Measurements from ENCODE around the gene IFNAR1.

Gene IFNAR1

GRCh38 chr21:33386222-33386784 lies 61.5 kb downstream of the IFNAR1 start:
- no peak overlapping the region for H3K4me3 ChIP-seq
- TF ChIP-seq CTCF (IDR thresholded peaks at IDR 0.05) = no peak
- intact Hi-C loops (cut with DNase I; ENCODE audit: low total_unique reads) = no loop called here
- H3K27me3 ChIP-seq = no peaks in the 10 kb centered on the region
- H3K9me3 ChIP-seq = no peaks in the 10 kb centered on the region
- no peak overlapping the region for H3K27ac ChIP-seq
- H3K36me3 ChIP-seq = no peaks in the 10 kb centered on the region
- H3K4me1 ChIP-seq = peaks cover 0 to 17% (median 10%) of the 10 kb centered on the region in 4 donors
- DNase-seq = no peak

- Histone ChIP-seq H3K4me3 (no peak overlapping the region), H3K9me3 (no peaks in the 10 kb centered on the region), H3K4me1 (peaks cover 0 to 15% (median 10%) of the 10 kb centered on the region in 4 donors), H3K36me3 (no peaks in the 10 kb centered on the region), H3K27ac (no peak overlapping the region), H3K27me3 (no peaks in the 10 kb centered on the region)
- no peak for TF ChIP-seq CTCF (IDR thresholded peaks at IDR 0.05)
- intact Hi-C loops (cut with DNase I; ENCODE audit: low total_unique reads) = no loop called here
- no peak for DNase-seq
These were observed 62.5 kb downstream of the IFNAR1 start for GRCh38 chr21:33387294-33387693.

GRCh38 chr21:33388188-33388587 lies 63.4 kb downstream of the IFNAR1 start:
- TF ChIP-seq CTCF (IDR thresholded peaks at IDR 0.05) = no peak
- H3K4me3 ChIP-seq = no peak overlapping the region
- intact Hi-C loops (cut with DNase I; ENCODE audit: low total_unique reads) = no loop called here
- no peaks in the 10 kb centered on the region for H3K9me3 ChIP-seq
- no peak overlapping the region for H3K27ac ChIP-seq
- H3K4me1 ChIP-seq = peaks cover 0 to 13% (median 3%) of the 10 kb centered on the region in 4 donors
- H3K36me3 ChIP-seq = no peaks in the 10 kb centered on the region
- no peak for DNase-seq
- H3K27me3 ChIP-seq = no peaks in the 10 kb centered on the region

- H3K9me3 ChIP-seq = no peaks in the 10 kb centered on the region
- H3K4me1 ChIP-seq = peaks cover 0 to 14% (median under 1%) of the 10 kb centered on the region in 4 donors
- H3K27ac ChIP-seq = no peak overlapping the region
- H3K4me3 ChIP-seq = no peak overlapping the region
- TF ChIP-seq CTCF (IDR thresholded peaks at IDR 0.05) = no peak
- no peaks in the 10 kb centered on the region for H3K36me3 ChIP-seq
- no peaks in the 10 kb centered on the region for H3K27me3 ChIP-seq
- DNase-seq = no peak
- intact Hi-C loops (cut with DNase I; ENCODE audit: low total_unique reads) = no loop called here
These were observed 65.7 kb downstream of the IFNAR1 start for GRCh38 chr21:33390479-33390878.

GRCh38 chr21:33391656-33392055 lies 66.9 kb downstream of the IFNAR1 start:
- no peak for TF ChIP-seq CTCF (IDR thresholded peaks at IDR 0.05)
- Histone ChIP-seq H3K36me3 (no peaks in the 10 kb centered on the region), H3K4me1 (peaks cover 0 to 26% (median 12%) of the 10 kb centered on the region in 4 donors), H3K27ac (no peak overlapping the region), H3K4me3 (no peak overlapping the region), H3K27me3 (no peaks in the 10 kb centered on the region), H3K9me3 (no peaks in the 10 kb centered on the region)
- intact Hi-C loops (cut with DNase I; ENCODE audit: low total_unique reads) = no loop called here
- DNase-seq = no peak

Data from tibial artery (tissue), 4 donors.